GM13976 (cell line): Measurements from ENCODE around the gene CNKSR3.

Experiments used
- DNase-seq: peaks from one replicate; pipeline ENCODE4 v3.0.0; 2012; ENCODE audit warnings: low spot score
- in situ Hi-C: fragments of 300-500 bp; cut with MboI; formaldehyde crosslinking; loops from one replicate; pipeline ENCODE4 v1.12.0; 2022; ENCODE audit warnings: low sequenced_read_pairs, mixed read lengths, inconsistent platforms; ENCODE audit not compliant: unreplicated experiment
- TF ChIP-seq, protein P1 (sequence below): IDR thresholded peaks from 2 replicates; pipeline ENCODE4 v1.5.1; 2012; ENCODE audit warnings: borderline replicate concordance, mild to moderate bottlenecking; ENCODE audit not compliant: insufficient read depth; ENCODE audit errors: extremely low read depth, missing control alignments, control extremely low read depth

The CNKSR3 gene

DNA sequence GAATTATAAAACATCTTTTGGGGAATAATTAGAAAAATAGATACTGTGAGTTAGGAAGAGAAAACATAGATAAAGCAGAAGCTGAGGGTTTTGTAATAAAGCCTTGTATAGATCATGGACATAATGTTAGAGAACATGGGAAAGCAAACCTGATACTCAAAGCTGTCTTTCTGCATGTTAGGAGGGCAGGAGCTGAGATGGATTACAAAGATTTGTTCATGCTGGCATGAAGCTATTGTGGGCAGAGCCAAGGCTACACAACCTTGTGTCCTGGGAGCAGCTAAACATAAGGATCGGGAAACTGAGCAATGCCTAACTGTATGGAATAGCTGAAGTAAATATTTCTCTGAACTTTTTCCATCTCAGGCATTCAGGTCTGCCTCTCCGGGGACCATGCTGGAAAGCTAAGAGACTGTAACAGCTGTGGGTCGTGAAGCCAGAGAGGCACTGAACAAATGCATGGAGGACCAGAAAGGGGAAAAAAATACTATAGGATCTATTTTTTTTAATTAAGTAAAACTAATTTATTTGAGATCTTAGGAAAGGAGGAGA, 28.2 kb upstream of the CNKSR3 start:
- in situ Hi-C loops = no loop called here
- TF ChIP-seq, protein P1, sequence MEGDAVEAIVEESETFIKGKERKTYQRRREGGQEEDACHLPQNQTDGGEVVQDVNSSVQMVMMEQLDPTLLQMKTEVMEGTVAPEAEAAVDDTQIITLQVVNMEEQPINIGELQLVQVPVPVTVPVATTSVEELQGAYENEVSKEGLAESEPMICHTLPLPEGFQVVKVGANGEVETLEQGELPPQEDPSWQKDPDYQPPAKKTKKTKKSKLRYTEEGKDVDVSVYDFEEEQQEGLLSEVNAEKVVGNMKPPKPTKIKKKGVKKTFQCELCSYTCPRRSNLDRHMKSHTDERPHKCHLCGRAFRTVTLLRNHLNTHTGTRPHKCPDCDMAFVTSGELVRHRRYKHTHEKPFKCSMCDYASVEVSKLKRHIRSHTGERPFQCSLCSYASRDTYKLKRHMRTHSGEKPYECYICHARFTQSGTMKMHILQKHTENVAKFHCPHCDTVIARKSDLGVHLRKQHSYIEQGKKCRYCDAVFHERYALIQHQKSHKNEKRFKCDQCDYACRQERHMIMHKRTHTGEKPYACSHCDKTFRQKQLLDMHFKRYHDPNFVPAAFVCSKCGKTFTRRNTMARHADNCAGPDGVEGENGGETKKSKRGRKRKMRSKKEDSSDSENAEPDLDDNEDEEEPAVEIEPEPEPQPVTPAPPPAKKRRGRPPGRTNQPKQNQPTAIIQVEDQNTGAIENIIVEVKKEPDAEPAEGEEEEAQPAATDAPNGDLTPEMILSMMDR = no peak
- DNase-seq = no peak

DNA sequence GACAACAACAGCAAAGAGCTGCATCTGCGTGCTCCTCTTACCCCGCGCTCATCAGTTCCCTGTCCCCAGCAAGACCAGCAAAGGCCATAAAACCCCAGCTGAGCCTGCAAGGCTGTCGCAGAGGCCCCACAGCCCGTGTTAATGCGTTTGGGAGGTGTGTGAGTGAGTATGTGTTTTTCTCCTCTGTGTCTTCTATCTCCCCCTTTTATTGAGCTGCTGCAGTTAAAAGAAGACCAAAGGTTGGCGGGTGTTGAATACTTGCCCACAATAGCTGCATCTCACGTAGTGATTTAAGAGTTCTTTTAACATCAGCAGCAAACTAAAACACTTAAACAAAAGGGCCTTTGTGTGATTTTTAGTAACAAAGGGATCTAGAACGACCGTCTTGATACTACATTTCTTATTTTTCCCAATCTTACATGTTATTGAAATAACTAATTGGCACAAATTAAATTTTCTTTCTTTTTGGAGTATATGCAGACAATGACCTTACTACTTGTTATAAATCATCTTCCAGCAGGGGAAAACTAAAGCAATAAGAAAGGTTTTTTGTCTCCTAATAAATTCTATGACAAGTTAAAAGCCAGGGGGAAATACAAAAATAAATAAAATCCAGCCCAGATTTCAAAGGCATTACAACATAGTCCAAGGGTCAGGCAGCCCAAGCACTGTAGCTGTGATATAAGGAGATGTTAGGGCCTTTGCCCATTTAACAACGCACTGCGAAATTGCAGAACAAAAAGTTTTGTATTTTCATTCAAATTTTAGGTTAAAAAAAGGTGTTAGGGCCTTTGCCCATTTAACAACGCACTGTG, 27.2 kb upstream of the CNKSR3 start:
- TF ChIP-seq, protein P1 = no peak
- no peak for DNase-seq

DNA sequence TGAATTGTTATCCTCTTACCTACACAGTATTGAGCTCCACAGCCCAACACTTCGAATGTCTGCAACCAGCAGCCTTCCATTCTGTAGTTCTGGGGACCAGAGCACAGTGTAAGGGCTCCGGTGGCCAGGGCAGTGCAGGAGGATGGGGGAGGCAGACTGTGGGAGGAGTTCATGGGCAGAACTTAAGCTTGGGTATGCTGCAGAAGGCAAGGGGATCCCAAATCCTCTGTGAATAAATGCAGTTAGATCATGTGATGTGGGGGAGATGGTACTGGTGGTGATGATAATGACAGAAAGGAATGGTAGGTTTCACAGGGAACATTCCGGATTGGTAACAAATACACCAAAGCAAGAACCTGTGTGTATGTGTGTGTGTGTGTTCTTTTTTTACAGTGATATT, 26.5 kb upstream of the CNKSR3 start:
- in situ Hi-C loops = no loop called here
- TF ChIP-seq, protein P1 = no peak
- no peak for DNase-seq

More for the DNA sequence above, 27.2 kb upstream of the CNKSR3 start:
- in situ Hi-C loops = no loop called here

DNA sequence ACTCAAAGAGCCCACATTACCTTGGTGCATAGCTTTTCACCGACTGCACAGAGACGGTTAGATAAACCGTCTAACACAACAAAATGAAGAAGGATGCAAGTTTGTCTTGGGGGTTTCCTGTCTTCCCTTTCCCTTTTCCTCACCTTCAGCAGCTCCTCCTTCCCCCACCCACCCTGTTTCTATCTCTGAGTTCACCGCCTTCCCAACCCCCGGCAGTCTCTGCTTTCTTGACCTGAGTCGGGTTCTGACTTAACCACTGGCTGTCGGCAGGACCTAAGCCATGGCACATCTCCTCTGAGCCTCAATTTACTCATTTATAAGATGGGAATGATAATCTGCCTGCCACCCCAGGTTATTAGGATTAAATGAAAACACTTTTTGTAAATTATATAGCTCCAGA, 25.8 kb upstream of the CNKSR3 start:
- DNase-seq = no peak
- in situ Hi-C loops = no loop called here
- TF ChIP-seq, protein P1 = no peak

DNA sequence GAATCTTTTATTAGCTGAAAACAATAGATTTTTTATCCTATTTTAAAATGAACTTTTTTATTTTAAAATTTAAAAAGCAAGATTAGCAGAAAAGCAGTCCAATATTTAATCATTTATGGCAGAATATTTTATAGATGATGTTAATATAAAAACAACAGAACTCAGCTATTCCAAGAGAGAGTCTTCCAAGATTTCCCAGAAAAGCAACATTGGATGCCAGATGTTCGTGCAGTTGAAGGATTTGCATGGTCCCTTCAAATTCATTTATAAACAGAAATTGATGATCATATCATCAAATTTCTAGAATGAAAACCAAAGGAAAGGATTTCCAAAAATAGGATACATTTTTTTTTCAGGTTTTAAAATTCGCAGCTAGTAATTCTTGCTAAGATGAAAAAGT, 25.4 kb upstream of the CNKSR3 start:
- no peak for DNase-seq
- in situ Hi-C loops = no loop called here
- TF ChIP-seq, protein P1 = no peak

DNA sequence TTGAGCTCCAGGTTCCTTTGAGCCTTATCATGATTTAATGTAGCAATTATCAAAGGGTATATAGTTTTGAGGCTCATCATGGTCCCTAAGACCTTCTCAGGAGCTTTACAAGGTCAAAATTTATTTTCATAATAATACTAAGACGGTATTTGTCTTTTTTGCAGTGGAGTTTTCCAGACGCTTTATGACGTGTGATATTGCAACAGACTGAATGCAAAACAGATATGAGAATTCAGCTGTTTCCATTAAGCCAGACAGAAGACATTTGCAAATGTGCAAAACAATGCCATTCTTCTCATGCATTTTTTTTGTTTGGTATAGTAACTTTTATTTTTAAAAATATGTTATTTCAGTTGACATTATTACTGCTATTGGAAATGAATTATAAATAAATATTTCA, 24.7 kb upstream of the CNKSR3 start:
- TF ChIP-seq, protein P1 = no peak
- no peak for DNase-seq
- in situ Hi-C loops = no loop called here
